ENCODE data around the gene AP3S2.
"Not testable (repeated sequence)": the region's sequence is repeated elsewhere in the genome, so short reads cannot be mapped to it uniquely, and the experiment has no call there.

AP3S2 gene

DNA sequence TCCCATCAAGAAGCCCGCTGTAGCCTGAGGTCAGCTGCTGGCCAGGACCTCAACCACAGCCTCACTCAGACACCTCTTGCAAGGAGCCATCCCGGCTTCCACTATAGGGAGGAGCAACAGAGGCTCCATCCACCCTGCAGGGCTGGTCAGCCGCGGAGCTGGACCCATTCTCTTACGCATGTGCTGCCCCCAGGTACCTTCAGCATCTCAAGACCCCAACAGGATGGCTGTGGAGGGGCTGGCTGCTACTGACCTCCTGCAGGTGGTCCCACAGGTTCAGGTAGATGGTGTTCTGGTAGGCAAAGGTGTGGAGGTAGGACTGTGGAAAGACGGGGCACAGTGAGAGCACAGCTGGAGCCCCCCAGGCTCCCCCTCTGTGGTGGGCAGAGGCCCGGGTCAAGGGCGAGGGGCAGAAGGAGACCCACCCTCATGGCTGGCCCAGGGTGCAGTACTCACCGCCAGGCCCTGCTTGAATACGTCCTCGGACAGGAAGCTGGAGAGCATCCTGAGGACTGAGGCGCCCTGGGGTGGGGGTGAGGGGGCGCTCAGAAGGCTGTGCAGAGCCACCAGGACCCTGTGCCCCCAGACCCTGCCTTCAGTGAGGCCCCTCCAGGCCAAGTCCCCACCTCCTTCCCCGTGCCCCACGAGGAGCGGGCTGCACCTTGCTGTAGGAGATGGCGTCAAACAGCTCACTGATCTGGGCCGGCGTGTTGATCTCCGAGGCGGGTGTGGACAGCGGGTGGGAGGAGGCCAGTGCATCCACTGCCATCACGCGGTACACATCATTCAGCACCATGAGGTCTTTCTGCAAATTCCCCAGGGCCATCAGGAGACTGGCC is 90.6 kb downstream of the AP3S2 start:
- DNase-seq (ENCODE audit: extremely low read depth in 1 of 2, low read depth in 1 of 2): no peak

DNA sequence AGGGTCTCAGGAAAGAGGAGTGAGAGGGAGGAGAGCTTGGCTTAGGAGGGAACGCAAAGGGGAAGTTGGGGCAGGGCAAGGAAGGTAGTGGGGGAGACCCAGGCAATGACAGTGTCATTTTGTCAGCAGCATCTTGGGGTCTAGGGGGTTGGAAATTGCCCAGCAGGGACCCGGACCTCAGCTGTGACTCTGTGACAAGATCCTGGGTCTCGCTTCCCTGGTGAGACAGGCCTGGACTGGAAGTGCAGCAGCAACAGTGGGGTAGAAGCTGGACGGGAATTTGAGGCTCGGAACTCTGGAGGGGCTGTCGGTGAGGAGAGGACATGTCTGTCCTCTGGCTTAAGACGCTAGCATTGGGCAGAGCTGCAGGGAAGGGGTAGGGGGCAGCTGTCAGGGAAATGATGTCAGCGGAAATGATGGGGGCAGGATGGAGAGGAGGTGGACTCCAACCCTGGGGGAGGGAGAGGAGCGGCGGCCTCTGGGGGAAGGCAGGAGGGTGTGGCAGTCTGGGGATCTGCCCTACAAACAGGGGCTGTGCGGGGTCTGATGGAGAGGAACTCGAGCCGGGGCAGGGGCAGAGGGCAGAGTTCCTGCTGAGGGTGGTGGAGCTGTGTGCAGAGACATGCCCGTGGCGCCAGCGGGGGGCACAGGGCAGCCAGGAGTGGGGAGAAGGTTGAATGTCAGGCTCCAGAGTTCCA is 91.4 kb downstream of the AP3S2 start:
- DNase-seq (ENCODE audit: extremely low read depth in 1 of 2, low read depth in 1 of 2): no peak

DNA sequence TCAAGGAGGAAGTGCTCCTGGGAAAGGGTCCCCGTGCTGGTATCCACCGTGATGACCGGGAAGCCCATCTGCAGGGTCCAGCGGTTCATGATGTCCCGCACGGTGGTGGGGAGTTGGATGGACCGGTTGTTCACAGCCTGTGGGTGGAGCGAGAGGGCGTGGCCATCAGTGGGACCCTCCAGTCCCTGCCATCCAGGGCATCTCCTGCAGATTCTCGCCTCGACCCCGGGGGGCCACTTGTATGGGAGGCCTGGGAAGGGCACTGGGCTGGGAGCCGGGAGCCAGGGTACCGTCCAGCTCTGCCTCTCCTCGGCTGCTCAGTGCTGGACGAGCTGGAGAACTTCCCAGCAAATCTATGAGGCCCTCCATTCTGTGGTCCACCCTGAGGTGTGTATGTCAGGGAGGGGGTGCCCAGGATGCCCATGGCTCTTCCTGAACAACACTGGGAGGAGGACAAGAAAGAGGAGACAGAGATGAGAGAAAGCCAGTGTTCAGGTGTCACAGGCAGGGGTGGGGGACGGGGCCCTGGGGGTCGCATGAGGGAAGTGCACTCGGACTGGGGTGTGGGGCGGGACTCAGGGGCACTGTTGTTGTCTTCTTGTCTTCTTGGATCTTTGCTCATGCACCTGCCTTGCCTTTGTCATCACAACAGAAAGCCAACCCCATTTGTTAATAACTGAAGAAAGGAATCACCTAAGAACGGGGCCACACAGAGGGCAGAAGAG is 92.2 kb downstream of the AP3S2 start:
- no peak for DNase-seq (ENCODE audit: extremely low read depth in 1 of 2, low read depth in 1 of 2)

DNA sequence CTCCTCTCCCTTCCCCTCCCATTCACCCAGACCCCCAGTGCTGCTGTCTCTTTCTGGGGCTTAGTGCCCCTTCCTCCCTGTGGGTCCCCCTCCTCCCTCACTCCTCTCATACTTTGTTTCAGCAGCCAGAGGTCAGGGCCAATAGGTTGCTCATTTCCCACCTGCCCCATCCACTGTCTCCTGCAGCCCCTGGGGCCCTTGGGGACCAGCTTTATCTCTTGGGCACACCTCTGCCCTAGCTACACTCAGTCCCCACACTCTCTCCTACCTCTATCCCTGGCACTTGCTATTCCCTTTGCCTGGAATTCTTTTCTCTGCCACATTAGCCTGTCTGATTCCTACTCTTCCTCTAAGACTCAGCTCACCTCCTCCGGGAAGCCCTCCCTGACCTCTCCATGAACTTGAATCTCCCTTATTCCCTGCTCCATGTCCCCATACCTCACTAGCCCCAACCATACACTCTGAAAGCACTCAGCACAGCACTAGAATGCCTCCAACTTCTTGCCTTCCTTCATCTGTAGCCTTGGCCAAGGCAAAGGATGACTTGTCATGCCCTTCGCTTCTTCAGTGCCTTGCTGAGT is 93.8 kb downstream of the AP3S2 start:
- DNase-seq (ENCODE audit: extremely low read depth in 1 of 2, low read depth in 1 of 2): no peak

DNA sequence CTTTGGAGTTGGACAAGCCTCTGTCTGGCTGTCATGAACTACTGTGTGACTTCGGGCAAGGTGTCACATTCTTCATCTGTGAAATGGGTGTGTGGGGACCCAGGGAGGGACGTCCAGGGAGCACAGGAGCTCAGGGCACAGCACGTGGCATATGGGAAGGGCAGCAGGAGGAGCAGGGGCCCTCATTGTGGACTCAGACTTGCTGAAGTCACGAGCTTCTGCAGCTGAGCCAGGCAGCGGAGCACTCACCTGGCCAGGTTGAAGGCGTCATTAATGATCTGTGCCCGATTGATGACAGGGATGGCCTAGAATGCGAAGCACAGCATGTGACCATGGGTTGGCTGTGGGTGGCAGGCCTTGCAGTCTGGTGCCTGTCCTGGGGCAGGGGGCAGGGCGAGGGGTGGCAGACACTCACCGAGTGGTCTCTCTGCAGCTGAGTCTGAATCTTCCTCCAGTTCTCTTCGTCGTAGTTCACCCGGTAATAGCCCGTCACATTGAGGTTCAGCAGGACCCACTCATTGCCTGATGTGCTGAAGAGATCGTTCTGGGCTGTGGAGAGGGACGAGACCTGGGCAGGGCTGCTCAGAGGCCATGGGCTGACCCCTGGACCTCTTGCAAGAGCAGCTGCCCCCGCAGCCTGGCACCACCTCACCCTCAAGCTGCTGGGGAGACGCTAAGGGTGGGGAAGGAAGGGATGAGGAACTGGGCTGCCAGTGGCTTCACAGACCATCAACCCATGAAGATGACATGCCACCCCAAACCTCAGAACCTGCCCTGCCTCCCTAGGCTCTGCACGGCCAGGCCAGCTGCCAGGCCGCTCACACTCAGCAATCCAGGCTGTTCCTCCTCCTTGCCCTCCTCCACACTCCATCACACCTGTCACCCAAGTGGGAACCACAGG is 94.5 kb downstream of the AP3S2 start:
- no peak for DNase-seq (ENCODE audit: extremely low read depth in 1 of 2, low read depth in 1 of 2)

DNA sequence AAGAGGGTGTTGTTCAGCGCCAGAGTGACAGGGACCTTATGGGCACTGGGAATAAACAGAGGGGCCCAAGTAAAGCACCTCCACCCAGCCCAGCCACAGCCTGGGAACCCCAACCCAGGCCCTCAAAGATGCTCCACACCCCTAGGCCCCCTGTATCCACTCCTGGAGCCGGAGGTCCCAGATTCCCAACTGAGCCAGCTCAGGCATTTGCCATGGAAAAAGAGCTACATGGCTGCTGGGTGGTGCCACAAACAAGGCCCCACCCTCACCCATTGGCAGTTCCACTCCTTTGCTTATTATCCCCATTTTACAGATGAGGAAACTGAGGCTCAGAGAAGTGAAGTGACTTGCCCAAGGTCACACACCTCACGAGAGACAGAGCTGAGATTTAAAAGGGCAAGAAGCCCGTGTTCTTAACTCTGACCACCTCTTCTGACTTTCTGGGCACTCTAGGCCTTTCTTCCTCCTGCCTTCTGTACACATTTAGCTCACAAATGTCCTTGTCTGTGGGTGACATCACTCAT is 96.1 kb downstream of the AP3S2 start:
- no peak for DNase-seq (ENCODE audit: extremely low read depth in 1 of 2, low read depth in 1 of 2)

DNA sequence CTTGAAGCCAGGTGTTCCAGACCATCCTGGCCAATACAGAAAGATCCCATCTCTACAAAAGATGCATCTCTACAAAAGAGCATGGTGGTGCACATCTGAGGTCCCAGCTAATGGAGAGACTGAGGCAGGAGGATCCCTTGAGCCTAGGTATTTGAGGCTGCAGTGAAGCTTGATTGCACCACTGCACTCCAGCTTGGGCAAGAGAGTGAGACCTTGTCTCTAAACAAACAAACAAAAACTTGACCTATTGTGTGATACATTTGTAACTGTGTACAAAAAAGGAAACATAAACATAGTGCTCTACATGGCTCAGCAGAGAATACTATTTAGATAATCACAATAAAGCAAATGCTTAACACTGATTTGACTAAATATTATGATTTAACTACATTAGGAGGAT is 97.8 kb downstream of the AP3S2 start:
- no peak for DNase-seq (ENCODE audit: extremely low read depth in 1 of 2, low read depth in 1 of 2)

DNA sequence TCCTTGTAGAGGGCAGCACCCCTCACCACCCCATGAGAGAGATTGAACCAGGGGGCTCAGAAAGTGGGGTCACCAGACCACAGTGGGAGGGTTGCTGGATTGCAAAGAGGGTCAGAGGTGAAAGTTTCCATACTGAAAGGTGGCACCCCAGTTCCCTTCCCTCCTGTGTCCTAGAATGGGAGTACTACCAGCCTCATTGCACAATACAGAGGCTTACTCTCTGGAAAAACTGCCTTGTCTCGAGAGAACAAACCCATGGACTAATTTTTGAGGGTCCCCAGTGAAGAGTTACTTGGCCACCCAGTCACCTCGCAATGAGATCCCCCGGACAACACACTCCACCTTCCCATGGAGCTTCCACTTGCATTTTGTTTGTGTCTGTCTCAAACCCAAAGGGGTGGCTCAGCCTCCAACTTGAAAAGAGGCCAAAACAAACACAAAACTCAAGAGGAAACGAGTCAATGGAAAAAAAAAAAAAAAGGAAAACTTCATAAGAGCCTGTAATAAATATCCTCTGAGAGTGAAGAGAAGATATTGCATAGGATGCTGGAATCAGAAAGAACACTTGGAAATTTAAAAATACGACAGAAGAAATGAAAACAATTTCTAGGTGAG is 99.1 kb downstream of the AP3S2 start:
- DNase-seq (ENCODE audit: extremely low read depth in 1 of 2, low read depth in 1 of 2): no peak

DNA sequence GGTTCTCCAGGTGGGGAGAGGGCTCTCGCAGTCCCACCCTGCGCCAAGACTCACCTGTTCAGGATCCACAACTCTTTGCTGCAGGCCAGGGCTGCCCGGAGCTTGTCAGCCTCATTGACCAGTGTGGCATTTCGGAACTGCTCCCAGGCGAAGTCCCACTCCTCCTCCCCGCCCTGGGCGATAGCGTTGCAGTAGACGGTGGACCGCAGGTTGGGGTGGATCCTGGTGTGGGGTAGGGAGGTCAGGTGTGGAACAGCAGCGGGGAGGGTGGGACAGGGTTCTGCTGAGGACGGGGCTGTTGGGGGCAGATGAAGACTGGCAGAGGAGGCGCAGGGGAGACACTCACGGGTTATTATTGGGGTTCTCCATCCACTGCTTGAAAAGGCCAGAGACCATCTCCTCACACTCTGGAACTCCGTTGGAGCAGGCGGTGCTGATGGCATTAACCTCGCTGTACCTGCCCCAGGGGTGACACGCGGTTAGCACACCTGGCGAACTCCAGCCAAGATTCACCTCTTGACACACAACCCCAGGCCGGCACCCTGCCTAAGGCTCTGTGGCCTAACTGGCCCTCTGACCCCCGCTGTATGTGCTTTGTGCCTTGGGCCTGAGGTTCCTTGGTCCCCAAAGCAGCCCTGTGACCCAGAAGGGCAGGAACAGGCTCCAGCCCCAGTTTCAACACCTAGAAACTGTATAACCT is 101.5 kb downstream of the AP3S2 start:
- DNase-seq (ENCODE audit: extremely low read depth in 1 of 2, low read depth in 1 of 2): no peak

DNA sequence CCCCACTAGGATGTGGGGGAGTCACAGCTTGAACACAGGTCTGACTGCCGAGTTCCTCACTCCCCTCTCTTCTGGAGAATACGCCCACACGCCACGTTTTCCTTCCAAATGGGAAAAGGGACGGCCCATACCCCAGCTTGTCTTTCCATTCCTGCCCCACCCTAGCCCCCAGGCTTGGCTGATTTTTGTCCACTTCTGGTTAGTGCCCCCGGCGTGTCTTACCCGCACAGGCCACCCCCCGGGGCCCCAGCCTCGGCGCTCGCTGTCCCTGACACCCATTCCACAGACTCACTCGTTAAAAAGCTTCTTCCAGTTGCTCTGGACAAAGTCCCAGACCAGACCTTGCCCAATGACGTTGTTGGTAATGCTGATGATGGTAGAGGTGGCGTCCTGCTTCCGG is 103.1 kb downstream of the AP3S2 start:
- DNase-seq (ENCODE audit: extremely low read depth in 1 of 2, low read depth in 1 of 2): no peak

DNA sequence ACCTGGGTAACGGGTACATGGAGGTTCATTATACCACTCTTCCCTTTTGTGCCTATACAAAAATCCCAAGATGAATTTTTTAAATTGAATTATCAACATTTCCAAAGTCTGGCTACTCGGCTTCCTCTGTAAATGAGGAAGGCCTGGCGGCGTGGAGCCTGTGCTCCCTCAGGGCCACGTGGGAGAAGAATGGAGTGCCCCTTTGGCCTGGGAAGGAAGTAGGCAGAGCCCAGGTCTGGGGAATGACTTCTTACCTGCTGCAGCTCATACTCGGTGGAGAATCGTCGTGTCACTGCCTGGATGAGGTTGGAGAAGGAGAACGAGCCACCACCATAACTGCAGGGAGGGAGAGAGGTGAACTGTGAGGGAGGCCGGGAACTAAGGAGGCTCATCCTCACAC is 103.6 kb downstream of the AP3S2 start:
- no peak for DNase-seq (ENCODE audit: extremely low read depth in 1 of 2, low read depth in 1 of 2)

DNA sequence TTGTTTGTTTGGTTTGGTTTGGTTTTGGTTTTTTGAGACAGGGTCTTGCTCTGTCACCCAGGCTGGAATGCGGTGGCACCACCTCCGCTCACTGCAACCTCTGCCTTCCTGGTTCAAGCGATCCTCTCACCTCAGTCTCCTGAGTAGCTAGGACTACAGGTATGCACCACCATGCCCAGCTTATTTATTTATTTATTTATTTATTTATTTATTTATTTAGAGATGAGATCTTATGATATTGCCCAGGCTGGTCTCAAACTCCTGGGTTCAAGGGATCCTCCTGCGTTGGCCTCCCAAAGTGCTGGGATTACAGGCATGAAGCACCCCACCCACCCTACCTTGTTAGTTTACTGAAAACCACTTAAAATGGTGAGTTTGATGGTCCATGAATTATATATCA is 105.2 kb downstream of the AP3S2 start:
- not testable (repeated sequence) for DNase-seq (ENCODE audit: extremely low read depth in 1 of 2, low read depth in 1 of 2)

DNA sequence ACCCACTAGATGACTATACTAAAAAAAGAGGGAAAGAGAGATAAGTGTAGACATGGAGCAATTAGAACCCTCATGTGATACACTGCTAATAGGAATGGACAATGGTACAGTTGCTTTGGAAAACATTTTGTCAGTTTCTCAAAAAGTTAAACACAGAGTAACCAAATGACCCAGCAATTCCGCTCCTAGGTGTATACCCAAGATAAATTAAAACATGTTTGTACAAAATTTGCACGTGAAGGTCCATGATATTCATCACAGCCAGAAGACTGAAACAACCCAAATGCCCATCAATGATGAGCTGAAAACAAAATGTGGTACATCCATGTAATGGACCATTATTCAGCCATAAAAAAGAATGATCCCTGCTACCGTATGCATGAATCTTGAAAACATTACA is 105.8 kb downstream of the AP3S2 start:
- DNase-seq (ENCODE audit: extremely low read depth in 1 of 2, low read depth in 1 of 2): no peak

DNA sequence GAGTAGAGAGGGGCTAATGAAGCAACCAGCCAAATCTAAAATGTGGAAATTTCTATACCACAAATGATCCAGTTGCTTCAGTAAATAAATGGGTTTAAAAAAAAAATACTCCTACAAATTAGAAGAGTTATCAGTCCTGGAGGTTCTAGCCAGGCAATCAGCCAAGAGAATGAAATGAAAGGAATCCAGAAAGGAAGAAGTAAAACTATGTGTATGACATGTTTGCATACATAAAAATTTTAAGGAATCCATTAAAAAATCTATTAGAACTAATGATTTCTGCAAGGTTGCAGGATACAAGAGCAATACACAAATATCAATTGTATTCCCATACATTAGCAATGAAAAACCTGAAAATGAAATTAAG is 108.0 kb downstream of the AP3S2 start:
- DNase-seq (ENCODE audit: extremely low read depth in 1 of 2, low read depth in 1 of 2): no peak

DNA sequence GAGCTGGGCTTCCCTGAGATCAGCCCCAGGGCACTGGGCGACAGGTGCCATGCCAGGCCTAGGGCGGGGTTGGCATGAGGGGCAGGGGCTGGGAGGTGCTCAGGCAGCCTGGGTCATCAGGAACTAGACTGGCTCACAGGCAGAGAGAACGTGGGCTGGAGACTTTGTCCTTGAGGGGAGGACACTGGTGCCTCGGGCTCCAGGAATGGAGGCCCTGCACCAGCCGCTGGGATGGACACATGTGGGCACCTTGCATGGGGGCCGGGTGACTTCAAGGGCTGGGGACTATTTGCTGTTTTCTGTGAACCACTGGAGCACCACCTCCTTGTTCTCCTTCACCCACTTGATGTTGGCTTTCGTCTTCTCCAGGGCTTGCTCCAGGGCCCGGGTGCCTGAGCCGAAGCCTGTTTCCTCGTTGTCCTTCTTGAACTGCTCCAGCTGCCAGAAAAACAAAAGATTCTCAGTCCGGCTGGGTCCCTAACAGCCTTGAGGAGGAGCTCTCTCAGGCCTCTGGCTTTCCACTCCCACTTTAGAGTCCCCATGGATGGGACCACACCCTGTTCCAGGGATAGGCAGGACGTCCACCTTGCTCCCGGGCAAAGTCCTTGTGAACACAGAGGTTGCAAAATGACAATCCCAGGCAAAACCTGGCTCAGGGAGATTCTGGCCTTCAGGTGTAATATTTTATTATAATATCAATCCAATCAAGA is 108.6 kb downstream of the AP3S2 start:
- no peak for DNase-seq (ENCODE audit: extremely low read depth in 1 of 2, low read depth in 1 of 2)

DNA sequence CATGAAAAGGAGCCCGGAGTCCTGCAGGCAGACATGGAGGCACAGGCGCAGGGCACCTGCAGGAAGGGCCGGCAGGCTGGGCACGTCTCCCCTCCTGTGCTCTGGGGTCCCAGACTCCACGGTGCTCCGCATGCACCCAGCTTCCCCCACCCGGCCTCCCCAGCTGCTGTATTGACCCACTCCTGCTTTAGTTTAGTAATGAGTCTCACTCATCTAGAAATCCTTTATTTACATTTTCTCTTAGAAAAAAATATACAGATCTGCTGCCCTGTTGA is 109.2 kb downstream of the AP3S2 start:
- DNase-seq (ENCODE audit: extremely low read depth in 1 of 2, low read depth in 1 of 2): no peak

DNA sequence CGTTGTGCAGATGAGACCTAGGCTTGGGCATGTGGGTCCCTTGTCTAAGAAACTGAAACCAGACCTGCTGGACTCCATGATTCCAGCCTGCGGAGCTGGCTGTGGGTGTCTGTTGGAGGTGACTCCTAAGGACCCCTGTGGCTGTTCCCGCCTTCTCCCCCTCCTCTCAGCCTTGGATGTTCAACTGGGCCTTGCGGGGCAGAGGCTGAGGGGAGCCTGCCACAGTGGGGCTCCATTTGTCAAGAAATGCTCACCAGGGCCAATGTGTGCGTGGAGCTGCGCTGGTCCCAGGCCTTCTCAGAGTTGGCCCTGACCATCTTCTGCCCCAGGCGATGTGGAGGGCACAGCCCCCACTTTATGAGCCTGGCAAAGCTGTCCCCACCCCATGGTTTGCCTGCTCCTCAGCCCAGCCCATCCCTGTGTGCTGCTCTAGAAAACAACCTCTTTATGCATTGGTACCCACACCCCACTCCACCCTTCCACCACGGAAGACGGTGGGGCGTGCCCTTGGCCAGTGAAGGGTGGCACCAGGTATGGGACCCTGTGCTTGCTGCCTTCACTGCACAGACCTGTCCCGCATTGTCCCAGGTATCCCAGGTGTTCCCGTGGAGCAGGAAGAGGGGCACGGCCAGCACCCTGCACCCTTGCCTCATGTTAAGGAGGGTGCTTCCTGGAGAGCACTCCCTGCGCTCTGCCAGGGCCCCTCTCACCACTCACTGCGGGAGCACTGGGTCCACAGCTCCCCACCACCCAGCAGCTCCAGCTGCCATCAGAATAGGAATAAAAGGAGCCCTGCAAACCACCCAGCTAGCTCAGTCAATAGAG is 109.7 kb downstream of the AP3S2 start:
- DNase-seq (ENCODE audit: extremely low read depth in 1 of 2, low read depth in 1 of 2): no peak

Measured in activated CD8-positive, alpha-beta memory T cell treated with anti-CD3 and anti-CD28 coated beads for 1 hour (primary cell).